Urinary bladder (tissue), 4 donors: ENCODE measurements around the gene NFATC1. TPM values are rescaled to one million over a fixed set of nuclear protein-coding genes. Genes with fewer than 3 reads are reported as not detected.

Experiments used
- DNase-seq: peaks from one replicate; pipeline ENCODE4 v3.0.0-alpha.2; 2015; ENCODE audit errors: extremely low spot score
- H3K27ac ChIP-seq: one replicate; pipeline ENCODE4 v1.5.1; 2013; ENCODE audit warnings: low read depth, mild to moderate bottlenecking, moderate library complexity
- H3K36me3 ChIP-seq: one replicate; pipeline ENCODE4 v1.6.1; 2013; ENCODE audit warnings: mild to moderate bottlenecking, moderate library complexity; ENCODE audit not compliant: insufficient read depth
- H3K4me1 ChIP-seq: one replicate; pipeline ENCODE4 v1.6.1; 2013; ENCODE audit warnings: mild to moderate bottlenecking, moderate library complexity; ENCODE audit not compliant: insufficient read depth
- H3K4me3 ChIP-seq: one replicate; pipeline ENCODE4 v1.5.1; 2013; ENCODE audit warnings: low read depth, low read length
- WGBS: extraction: QIAGEN DNeasy Blood & Tissue Kit; methylation state at CpG from one replicate; pipeline ENCODE4 v1.1.7; 2013; 5-methylcytosine and 5-hydroxymethylcytosine counted together
- polyA plus RNA-seq: library from polyadenylated mRNA; stranded (reverse); fragments of 200-250 nt; gene quantifications from one replicate; pipeline ENCODE4 v1.2.3, GENCODE V29; 2013
- total RNA-seq: library from RNA; depleted of rRNA; stranded (reverse); fragments of >200 nt; gene quantifications from one replicate; pipeline ENCODE4 v1.2.3, GENCODE V29; 2014
- donor health status: healthy with polysubstance abuse.
- donor health status: healthy.

NFATC1 gene
- total and polyA plus RNA-seq, 2 donors = 8.5 to 11.3 TPM

GRCh38 chr18:79554321-79554720, 158.6 kb downstream of the NFATC1 start:
- Histone ChIP-seq H3K27ac (no peak overlapping the region), H3K4me3 (no peak overlapping the region), H3K36me3 (no peaks in the 10 kb centered on the region), H3K4me1 (no peaks in the 10 kb centered on the region)
- 95% methylated on average over 13 of the region's 13 CpGs for WGBS
- no peak for DNase-seq

- no peak for DNase-seq
- no peak overlapping the region for H3K4me3 ChIP-seq
- H3K4me1 ChIP-seq = no peaks in the 10 kb centered on the region
- no peak overlapping the region for H3K27ac ChIP-seq
- 87% methylated on average over 30 of the region's 30 CpGs for WGBS
- no peaks in the 10 kb centered on the region for H3K36me3 ChIP-seq
Observed at GRCh38 chr18:79554945-79555645, 159.4 kb downstream of the NFATC1 start.

GRCh38 chr18:79555885-79556284, 160.2 kb downstream of the NFATC1 start:
- no peak for DNase-seq
- Histone ChIP-seq H3K36me3 (no peaks in the 10 kb centered on the region), H3K4me3 (no peak overlapping the region), H3K4me1 (no peaks in the 10 kb centered on the region), H3K27ac (no peak overlapping the region)
- 97% methylated on average over 19 of the region's 19 CpGs for WGBS

- Histone ChIP-seq H3K36me3 (no peaks in the 10 kb centered on the region), H3K4me3 (no peak overlapping the region), H3K4me1 (no peaks in the 10 kb centered on the region), H3K27ac (no peak overlapping the region)
- DNase-seq = no peak
- WGBS = 86% methylated on average over 21 of the region's 21 CpGs
Observed at GRCh38 chr18:79556829-79557585, 161.3 kb downstream of the NFATC1 start.

- H3K4me3 ChIP-seq = no peak overlapping the region
- no peaks in the 10 kb centered on the region for H3K4me1 ChIP-seq
- 88% methylated on average over 25 of the region's 25 CpGs for WGBS
- no peak overlapping the region for H3K27ac ChIP-seq
- no peak for DNase-seq
- no peaks in the 10 kb centered on the region for H3K36me3 ChIP-seq
Observed at GRCh38 chr18:79558196-79558932, 162.6 kb downstream of the NFATC1 start.

GRCh38 chr18:79558933-79559416, 163.2 kb downstream of the NFATC1 start:
- Histone ChIP-seq H3K27ac (no peak overlapping the region), H3K4me3 (no peak overlapping the region), H3K4me1 (no peaks in the 10 kb centered on the region), H3K36me3 (no peaks in the 10 kb centered on the region)
- WGBS = 97% methylated on average over 18 of the region's 18 CpGs
- DNase-seq = no peak

- no peak for DNase-seq
- Histone ChIP-seq H3K4me1 (no peaks in the 10 kb centered on the region), H3K27ac (no peak overlapping the region), H3K36me3 (no peaks in the 10 kb centered on the region), H3K4me3 (no peak overlapping the region)
- WGBS = 90% methylated on average over 15 of the region's 15 CpGs
Observed at GRCh38 chr18:79559436-79559835, 163.7 kb downstream of the NFATC1 start.

- H3K36me3 ChIP-seq = no peaks in the 10 kb centered on the region
- no peak overlapping the region for H3K4me3 ChIP-seq
- DNase-seq = no peak
- 90% methylated on average over 34 of the region's 34 CpGs for WGBS
- H3K4me1 ChIP-seq = no peaks in the 10 kb centered on the region
- no peak overlapping the region for H3K27ac ChIP-seq
Observed at GRCh38 chr18:79560042-79560860, 164.5 kb downstream of the NFATC1 start.

- WGBS = 80% methylated on average over 5 of the region's 5 CpGs
- DNase-seq = no peak
- H3K4me1 ChIP-seq = no peaks in the 10 kb centered on the region
- H3K36me3 ChIP-seq = no peaks in the 10 kb centered on the region
- no peak overlapping the region for H3K4me3 ChIP-seq
- no peak overlapping the region for H3K27ac ChIP-seq
Observed at GRCh38 chr18:79560861-79561210, 165.1 kb downstream of the NFATC1 start.

GRCh38 chr18:79563949-79564348, 168.2 kb downstream of the NFATC1 start:
- H3K36me3 ChIP-seq = no peaks in the 10 kb centered on the region
- no peak overlapping the region for H3K4me3 ChIP-seq
- no peak overlapping the region for H3K27ac ChIP-seq
- 69% methylated on average over 6 of the region's 6 CpGs for WGBS
- no peaks in the 10 kb centered on the region for H3K4me1 ChIP-seq
- no peak for DNase-seq

GRCh38 chr18:79564441-79564840, 168.7 kb downstream of the NFATC1 start:
- Histone ChIP-seq H3K4me3 (no peak overlapping the region), H3K36me3 (no peaks in the 10 kb centered on the region), H3K4me1 (no peaks in the 10 kb centered on the region), H3K27ac (no peak overlapping the region)
- WGBS = 64% methylated on average over 6 of the region's 6 CpGs
- DNase-seq = no peak

- Histone ChIP-seq H3K4me1 (no peaks in the 10 kb centered on the region), H3K27ac (no peak overlapping the region), H3K4me3 (no peak overlapping the region), H3K36me3 (no peaks in the 10 kb centered on the region)
- no peak for DNase-seq
- 91% methylated on average over 24 of the region's 24 CpGs for WGBS
Observed at GRCh38 chr18:79566771-79567431, 171.2 kb downstream of the NFATC1 start.
